Measurements from ENCODE around the gene FHIT.

The FHIT gene

DNA sequence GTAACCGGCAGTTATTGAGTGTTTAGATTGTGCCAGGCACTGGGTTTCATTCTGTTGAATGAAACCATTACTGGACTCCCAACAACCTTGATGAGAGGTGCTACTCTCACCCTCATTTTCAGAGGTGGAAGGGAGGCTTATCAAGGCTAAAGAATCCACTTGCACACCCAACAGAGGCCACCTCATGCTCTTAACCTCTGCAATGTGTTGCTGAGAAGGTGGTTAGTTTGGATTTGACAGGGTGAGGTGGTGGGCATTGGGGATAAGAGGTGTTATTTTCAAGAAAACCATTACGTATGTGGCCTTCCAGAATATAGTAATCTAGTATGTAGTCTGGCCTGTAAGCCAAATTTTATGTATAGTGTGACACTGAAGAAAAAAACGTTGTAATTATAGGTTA lies 73.1 kb downstream of the FHIT start:
- DNase-seq (ENCODE audit: insufficient read length, low spot score) (no peak), FAIRE-seq (no peak)
- TF ChIP-seq, protein P1, sequence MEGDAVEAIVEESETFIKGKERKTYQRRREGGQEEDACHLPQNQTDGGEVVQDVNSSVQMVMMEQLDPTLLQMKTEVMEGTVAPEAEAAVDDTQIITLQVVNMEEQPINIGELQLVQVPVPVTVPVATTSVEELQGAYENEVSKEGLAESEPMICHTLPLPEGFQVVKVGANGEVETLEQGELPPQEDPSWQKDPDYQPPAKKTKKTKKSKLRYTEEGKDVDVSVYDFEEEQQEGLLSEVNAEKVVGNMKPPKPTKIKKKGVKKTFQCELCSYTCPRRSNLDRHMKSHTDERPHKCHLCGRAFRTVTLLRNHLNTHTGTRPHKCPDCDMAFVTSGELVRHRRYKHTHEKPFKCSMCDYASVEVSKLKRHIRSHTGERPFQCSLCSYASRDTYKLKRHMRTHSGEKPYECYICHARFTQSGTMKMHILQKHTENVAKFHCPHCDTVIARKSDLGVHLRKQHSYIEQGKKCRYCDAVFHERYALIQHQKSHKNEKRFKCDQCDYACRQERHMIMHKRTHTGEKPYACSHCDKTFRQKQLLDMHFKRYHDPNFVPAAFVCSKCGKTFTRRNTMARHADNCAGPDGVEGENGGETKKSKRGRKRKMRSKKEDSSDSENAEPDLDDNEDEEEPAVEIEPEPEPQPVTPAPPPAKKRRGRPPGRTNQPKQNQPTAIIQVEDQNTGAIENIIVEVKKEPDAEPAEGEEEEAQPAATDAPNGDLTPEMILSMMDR (IDR thresholded peaks at IDR 0.05; ENCODE audit: insufficient read depth, missing control alignments): no peak

DNA sequence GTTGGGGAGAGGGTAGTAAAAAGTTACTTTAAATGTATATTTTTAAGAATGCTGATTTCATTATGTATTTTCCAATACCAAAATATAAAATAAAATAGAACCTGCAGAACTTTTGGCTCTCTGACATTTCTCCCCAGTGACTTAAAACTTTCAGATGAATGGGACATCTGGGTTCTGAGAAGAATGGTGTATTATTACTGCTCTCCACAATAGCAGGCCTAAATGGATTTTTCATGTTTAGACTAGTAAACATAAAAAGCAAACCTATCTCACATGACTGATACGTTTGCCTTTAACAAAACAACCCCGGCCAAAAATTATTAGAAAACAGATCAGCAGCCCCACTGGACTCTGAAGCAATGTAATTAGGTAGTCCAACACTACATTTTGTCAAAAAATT lies 73.8 kb downstream of the FHIT start:
- FAIRE-seq: no peak
- TF ChIP-seq, protein P1 (IDR thresholded peaks at IDR 0.05; ENCODE audit: insufficient read depth, missing control alignments): no peak
- DNase-seq (ENCODE audit: insufficient read length, low spot score): no peak

DNA sequence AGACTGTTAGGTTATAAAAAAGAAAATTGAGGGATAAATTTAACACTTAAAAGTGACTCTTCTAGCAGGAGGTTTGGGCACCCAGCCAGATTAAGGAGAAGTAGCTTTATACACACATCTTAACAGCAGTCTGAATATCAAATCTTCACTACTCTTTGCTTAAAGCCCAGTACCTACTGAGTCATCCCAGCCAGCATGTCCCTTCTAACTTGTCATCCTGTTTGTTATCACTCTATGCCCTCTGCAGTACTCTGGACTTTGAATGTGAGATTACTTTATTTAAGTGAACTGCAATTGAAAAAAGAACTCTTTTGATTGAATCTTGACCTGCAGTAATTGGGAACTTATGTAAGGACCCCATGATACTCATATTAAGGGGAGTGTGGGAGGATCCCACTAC lies 77.6 kb downstream of the FHIT start:
- DNase-seq (ENCODE audit: insufficient read length, low spot score) (no peak), FAIRE-seq (no peak)
- TF ChIP-seq, protein P1 (IDR thresholded peaks at IDR 0.05; ENCODE audit: insufficient read depth, missing control alignments): no peak

DNA sequence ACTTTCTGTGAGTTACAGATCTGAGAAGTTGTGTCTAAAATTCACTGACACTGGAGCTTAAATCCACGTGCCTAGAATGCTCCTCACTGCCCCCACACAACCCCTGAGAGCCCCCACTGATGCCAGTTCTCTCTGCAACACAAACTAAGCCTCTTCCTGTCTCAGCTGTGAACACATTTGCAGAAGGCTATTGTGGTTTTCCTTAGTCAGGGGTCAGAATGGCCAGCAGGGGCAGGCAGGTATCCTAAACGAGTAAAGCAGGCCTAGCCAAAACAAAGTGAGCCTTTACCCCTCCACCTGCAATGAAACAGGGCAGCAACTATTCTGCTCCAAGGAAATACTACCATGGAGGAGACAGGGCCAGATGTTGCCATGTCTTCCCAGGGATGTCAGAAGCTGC lies 78.6 kb downstream of the FHIT start:
- no peak for FAIRE-seq
- DNase-seq (ENCODE audit: insufficient read length, low spot score): no peak
- TF ChIP-seq, protein P1 (IDR thresholded peaks at IDR 0.05; ENCODE audit: insufficient read depth, missing control alignments): no peak

DNA sequence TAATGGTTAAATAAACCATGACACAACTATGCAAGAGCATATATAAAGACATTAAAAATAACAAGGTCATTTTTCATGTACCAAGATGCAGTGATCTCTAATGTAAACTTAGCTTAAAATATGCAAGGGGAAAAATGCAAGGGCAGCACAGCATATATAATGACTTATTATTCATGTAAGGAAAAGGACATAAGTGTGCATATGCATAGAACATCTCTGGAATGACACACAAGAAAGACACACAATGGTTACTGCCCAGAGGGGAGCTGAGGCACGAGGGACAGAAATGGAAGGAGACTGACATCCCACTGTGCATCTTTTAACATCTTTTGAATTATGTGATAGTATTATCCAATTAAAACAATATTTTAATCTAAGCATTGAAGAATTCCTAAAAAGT lies 79.0 kb downstream of the FHIT start:
- DNase-seq (ENCODE audit: insufficient read length, low spot score) (no peak), FAIRE-seq (no peak)
- TF ChIP-seq, protein P1 (IDR thresholded peaks at IDR 0.05; ENCODE audit: insufficient read depth, missing control alignments): no peak

DNA sequence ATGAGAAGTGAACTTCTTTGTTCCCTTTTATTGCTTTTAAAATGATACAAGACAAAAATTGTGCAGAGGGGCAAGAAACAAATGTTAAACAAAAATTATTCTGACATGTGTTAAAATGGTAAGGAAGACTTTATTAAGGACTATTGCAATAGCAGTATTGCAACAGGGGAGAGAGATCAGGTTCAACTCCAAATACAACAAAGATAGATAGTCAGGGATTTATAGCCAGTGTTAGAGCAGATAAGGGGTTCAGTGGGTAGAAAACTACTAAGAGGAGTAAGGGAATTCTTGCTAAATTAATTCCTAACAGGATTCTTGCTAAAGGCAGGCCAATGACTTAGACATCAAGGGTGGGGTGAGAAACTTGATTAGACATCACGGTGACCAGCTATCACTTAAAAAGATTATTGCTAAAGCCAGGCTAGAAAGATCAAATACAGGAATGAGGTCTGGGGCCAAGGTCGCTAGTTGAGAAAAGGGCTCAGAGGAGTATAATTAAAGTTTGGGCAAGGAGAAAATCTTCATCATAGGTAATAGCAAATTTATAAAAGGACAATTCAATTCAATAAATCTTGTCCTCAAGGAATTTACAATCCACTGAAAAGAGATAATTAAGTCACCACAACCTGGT lies 81.5 kb downstream of the FHIT start:
- TF ChIP-seq, protein P1 (IDR thresholded peaks at IDR 0.05; ENCODE audit: insufficient read depth, missing control alignments): no peak
- DNase-seq (ENCODE audit: insufficient read length, low spot score): no peak
- no peak for FAIRE-seq

DNA sequence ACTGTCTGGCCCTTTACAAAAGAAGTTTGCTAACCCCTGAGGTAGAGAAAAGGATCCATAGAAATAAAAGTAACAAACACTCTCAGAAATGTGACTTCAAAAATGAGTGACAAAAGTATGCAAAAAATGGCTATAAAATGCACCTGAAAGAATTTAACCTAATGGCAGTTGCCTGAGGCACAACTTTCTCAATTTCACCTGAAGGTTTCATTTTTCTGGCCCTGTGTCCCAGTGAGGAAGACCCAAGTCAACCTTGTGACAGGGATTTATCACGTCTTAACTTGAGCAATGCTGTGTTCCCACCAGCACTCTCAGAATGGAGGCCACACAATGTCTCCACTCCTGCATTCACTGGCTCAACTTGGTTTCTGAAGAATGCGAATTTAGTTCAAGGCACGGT lies 83.0 kb downstream of the FHIT start:
- TF ChIP-seq, protein P1 (IDR thresholded peaks at IDR 0.05; ENCODE audit: insufficient read depth, missing control alignments): no peak
- DNase-seq (ENCODE audit: insufficient read length, low spot score) (no peak), FAIRE-seq (no peak)

Measured in D721Med (cell line).